Measurements from ENCODE around the gene SLC35G3. TPM values are rescaled to one million over a fixed set of nuclear protein-coding genes. Genes with fewer than 3 reads are reported as not detected.

Gene SLC35G3
- total RNA-seq, 1 experiment from 2014 or later = not detected

DNA sequence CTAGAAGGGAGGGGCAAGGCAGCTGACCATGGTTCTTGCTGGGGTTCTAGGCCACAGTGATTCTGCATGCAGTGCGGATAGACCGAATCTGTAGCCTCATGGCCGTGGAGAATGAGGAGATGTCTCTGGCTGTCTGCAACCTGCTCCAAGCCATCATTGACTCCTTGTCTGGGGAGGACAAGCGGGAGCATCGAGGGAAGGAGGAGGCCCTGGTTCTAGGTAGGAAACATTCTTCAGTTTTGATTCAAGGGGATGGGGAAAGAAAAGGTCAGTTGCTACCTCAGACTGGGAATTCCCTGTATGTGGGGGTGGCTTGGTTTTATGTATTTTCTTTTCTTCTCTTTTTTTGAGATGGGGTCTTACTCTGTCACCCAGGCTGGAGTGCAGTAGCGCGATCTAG lies 38.9 kb downstream of the SLC35G3 start:
- no CpG with 5 or more reads among the region's 7 CpGs for WGBS (ENCODE audit: extremely low coverage, insufficient read length, low lambda C conversion rate)
- H3K14ac ChIP-seq (ENCODE audit: insufficient read depth, low read length) = no peak overlapping the region

More for the DNA sequence above, 38.9 kb downstream of the SLC35G3 start:
- H3K23me2 ChIP-seq (ENCODE audit: insufficient read length, low read depth, low read length, poor library complexity, severe bottlenecking) = no peaks in the 10 kb centered on the region
- Mint-ChIP-seq H3K27ac (no peak overlapping the region), H3K4me1 (no peaks in the 10 kb centered on the region), H3K9me3 (no peaks in the 10 kb centered on the region), H3K4me3 (no peak overlapping the region), H3K36me3 (ENCODE audit: insufficient read depth in 1 of 3, low read depth in 3 of 3) (no peaks in the 10 kb centered on the region), H3K27me3 (ENCODE audit: low read depth) (peaks cover 2% of the 10 kb centered on the region)
- H3K9ac ChIP-seq (ENCODE audit: extremely low read depth, insufficient read length, low read length) = no peak overlapping the region
- H3K27me3 ChIP-seq (ENCODE audit: insufficient read depth, low read length) = no peaks in the 10 kb centered on the region
- no peak overlapping the region for H2BK15ac ChIP-seq (ENCODE audit: low read depth, low read length)
- no peak overlapping the region for H4K91ac ChIP-seq (ENCODE audit: insufficient read length, low read depth, low read length)
- H3K56ac ChIP-seq (ENCODE audit: insufficient read length, low read depth, low read length) = no peak overlapping the region
- H2BK12ac ChIP-seq (ENCODE audit: insufficient read length, low read depth, low read length) = no peak overlapping the region
- no peak overlapping the region for H3K18ac ChIP-seq (ENCODE audit: insufficient read length, low read depth, low read length)
- H4K8ac ChIP-seq (replicated peaks; ENCODE audit: insufficient read length, low read depth, low read length) = no peak overlapping the region
- H2BK20ac ChIP-seq (ENCODE audit: low read depth, low read length, poor library complexity, severe bottlenecking) = no peak overlapping the region
- H4K20me1 ChIP-seq (ENCODE audit: control insufficient read depth, insufficient read depth, insufficient read length) = no peaks in the 10 kb centered on the region
- H4K5ac ChIP-seq (ENCODE audit: insufficient read length, low read depth, low read length) = no peak overlapping the region
- no peaks in the 10 kb centered on the region for H3K9me3 ChIP-seq (ENCODE audit: control insufficient read depth, low read depth, low read length)
- H2BK120ac ChIP-seq (ENCODE audit: low read depth, low read length, poor library complexity, severe bottlenecking) = no peak overlapping the region
- H2AFZ ChIP-seq (ENCODE audit: low read length) = no peak overlapping the region
- no peak overlapping the region for H3K27ac ChIP-seq (ENCODE audit: insufficient read length, low read depth, low read length)
- H3K79me2 ChIP-seq (ENCODE audit: insufficient read depth, low read length) = no peaks in the 10 kb centered on the region
- H3K4me2 ChIP-seq (ENCODE audit: insufficient read depth, insufficient read length, low read length) = no peak overlapping the region
- no peak overlapping the region for H3K23ac ChIP-seq (ENCODE audit: insufficient read length, low read depth, low read length)
- no peaks in the 10 kb centered on the region for H3K79me1 ChIP-seq (ENCODE audit: insufficient read depth, low read depth, low read length, poor library complexity, severe bottlenecking)
- no peak overlapping the region for H2BK5ac ChIP-seq (ENCODE audit: insufficient read length, low read length)
- no peak overlapping the region for H2AK5ac ChIP-seq (ENCODE audit: insufficient read length, low read length)
- H3T11ph ChIP-seq (ENCODE audit: low read length) = no peak overlapping the region
- no peak overlapping the region for H3K4ac ChIP-seq (ENCODE audit: low read depth, low read length)
- TF ChIP-seq, protein P1, sequence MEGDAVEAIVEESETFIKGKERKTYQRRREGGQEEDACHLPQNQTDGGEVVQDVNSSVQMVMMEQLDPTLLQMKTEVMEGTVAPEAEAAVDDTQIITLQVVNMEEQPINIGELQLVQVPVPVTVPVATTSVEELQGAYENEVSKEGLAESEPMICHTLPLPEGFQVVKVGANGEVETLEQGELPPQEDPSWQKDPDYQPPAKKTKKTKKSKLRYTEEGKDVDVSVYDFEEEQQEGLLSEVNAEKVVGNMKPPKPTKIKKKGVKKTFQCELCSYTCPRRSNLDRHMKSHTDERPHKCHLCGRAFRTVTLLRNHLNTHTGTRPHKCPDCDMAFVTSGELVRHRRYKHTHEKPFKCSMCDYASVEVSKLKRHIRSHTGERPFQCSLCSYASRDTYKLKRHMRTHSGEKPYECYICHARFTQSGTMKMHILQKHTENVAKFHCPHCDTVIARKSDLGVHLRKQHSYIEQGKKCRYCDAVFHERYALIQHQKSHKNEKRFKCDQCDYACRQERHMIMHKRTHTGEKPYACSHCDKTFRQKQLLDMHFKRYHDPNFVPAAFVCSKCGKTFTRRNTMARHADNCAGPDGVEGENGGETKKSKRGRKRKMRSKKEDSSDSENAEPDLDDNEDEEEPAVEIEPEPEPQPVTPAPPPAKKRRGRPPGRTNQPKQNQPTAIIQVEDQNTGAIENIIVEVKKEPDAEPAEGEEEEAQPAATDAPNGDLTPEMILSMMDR (conservative IDR thresholded peaks at IDR 0.05) = no peak
- no peaks in the 10 kb centered on the region; the same call in 1 of the 2 replicates for H3K4me1 ChIP-seq (ENCODE audit: insufficient read depth, low read length)
- no peak for DNase-seq

Measured in H9 (cell line).